Effector memory CD4-positive, alpha-beta T cell (primary cell): ENCODE results near the gene RNASEH1.
"Not testable (repeated sequence)": the region's sequence is repeated elsewhere in the genome, so short reads cannot be mapped to it uniquely, and the experiment has no call there.

Experiments
- DNase-seq, 3 donors: peaks; one replicate each; pipeline ENCODE4 v3.0.0-alpha.2; 2020
- H3K27ac ChIP-seq: 2 replicates; pipeline ENCODE4 v1.7.0; 2013; ENCODE audit warnings: mild to moderate bottlenecking, low read length, moderate library complexity; ENCODE audit not compliant: insufficient read depth, poor library complexity, severe bottlenecking
- H3K27me3 ChIP-seq: replicated peaks from 2 replicates; pipeline ENCODE4 v1.7.0; 2013; ENCODE audit warnings: mild to moderate bottlenecking, low read length; ENCODE audit not compliant: insufficient read depth, control insufficient read depth, poor library complexity, severe bottlenecking
- H3K36me3 ChIP-seq: 2 replicates; pipeline ENCODE4 v1.7.0; 2013; ENCODE audit warnings: mild to moderate bottlenecking, low read length, moderate library complexity; ENCODE audit not compliant: control insufficient read depth, insufficient read depth
- H3K4me1 ChIP-seq: 2 replicates; pipeline ENCODE4 v1.7.0; 2013; ENCODE audit warnings: low read length, mild to moderate bottlenecking; ENCODE audit not compliant: control insufficient read depth, insufficient read depth, poor library complexity, severe bottlenecking
- H3K4me3 ChIP-seq: 2 replicates; pipeline ENCODE4 v1.7.0; 2013; ENCODE audit warnings: low read length, low read depth, mild to moderate bottlenecking; ENCODE audit not compliant: insufficient read depth, poor library complexity, severe bottlenecking
- H3K9me3 ChIP-seq: 2 replicates; pipeline ENCODE4 v1.7.0; 2013; ENCODE audit warnings: mild to moderate bottlenecking, low read length, moderate library complexity; ENCODE audit not compliant: control insufficient read depth

The RNASEH1 gene

DNA sequence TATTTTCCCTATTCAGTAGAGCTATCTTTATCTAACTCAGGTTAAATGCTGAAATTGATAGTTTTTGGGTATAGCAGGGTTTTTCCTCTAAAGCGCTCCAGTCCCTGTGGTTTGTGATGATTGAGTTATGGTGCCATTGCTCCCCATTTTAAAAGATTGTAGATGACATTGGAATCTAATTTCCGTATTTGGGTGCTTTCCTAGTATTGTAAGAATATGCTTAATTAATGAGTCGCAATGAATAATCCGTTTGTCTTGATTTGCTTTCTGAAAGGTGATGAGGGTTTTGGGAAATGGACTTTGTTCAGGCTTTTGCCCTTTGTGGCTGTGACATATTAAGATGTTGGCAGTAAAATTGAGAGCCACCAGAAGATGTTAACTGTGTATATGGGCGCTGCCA is 20.9 kb upstream of the RNASEH1 start:
- H3K36me3 ChIP-seq, result peaks cover 60% of the 10 kb centered on the region
- no peak for DNase-seq
- H3K27ac ChIP-seq, result no peak overlapping the region

DNA sequence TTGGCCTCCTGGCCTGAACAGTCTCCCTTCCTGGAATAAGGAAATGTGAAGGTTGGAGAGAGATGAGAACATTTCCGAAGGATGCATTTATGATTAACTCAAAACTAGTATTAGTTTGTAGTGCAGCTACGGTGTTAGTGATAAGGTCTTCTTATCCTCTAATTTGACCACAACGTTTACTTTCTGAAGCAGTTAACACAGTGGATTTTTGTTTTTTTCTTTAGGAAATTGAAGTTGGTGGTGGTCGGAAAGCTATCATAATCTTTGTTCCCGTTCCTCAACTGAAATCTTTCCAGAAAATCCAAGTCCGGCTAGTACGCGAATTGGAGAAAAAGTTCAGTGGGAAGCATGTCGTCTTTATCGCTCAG is 18.1 kb upstream of the RNASEH1 start:
- not testable (repeated sequence) for H3K27me3 ChIP-seq, H3K4me1 ChIP-seq, H3K9me3 ChIP-seq, DNase-seq
- Histone ChIP-seq H3K36me3 (peaks cover 47% of the 10 kb centered on the region), H3K27ac (peak overlapping the region; percentile 85), H3K4me3 (peak overlapping the region; percentile 74)

More for the DNA sequence above, 20.9 kb upstream of the RNASEH1 start:
- no peak overlapping the region for H3K4me3 ChIP-seq
- no peaks in the 10 kb centered on the region for H3K27me3 ChIP-seq
- H3K9me3 ChIP-seq, result no peaks in the 10 kb centered on the region
- peaks cover 7% of the 10 kb centered on the region for H3K4me1 ChIP-seq

DNA sequence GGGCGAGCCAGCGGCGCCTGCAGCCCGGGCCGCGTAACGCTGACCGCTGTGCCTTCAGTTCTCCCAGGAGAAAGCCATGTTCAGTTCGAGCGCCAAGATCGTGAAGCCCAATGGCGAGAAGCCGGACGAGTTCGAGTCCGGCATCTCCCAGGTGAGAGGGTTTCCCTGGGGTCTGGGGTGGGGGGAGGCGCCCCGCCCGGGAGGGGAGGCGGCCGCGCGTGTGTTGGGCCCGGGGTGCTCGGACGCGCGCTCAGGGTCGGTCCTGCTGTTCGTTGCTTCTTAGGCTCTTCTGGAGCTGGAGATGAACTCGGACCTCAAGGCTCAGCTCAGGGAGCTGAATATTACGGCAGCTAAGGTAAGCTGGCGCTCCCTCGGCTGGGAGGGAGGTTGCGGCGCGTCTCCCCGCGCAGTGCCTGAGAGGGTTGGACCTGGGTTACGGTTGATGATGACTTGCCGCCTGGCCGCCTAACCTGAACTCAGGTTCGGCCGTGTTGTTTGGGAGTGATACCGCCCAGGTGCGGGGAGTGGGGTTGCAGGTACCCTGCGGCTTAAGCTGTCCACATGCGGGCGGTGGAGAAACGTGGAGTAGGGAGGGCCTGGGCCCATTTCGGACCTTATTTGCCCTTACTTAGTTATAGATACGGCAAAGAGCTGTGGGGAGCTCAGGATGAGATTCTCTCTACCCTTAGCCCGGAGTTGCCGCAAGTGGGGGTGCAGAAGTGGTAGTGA is 17.6 kb upstream of the RNASEH1 start:
- Histone ChIP-seq H3K4me1 (peaks cover 7% of the 10 kb centered on the region), H3K36me3 (peaks cover 42% of the 10 kb centered on the region), H3K27ac (peak overlapping the region; percentile 85), H3K4me3 (peak overlapping the region; percentile 74), H3K27me3 (no peaks in the 10 kb centered on the region), H3K9me3 (no peaks in the 10 kb centered on the region)
- peak; percentile 13 to 21 (median 18) for DNase-seq

DNA sequence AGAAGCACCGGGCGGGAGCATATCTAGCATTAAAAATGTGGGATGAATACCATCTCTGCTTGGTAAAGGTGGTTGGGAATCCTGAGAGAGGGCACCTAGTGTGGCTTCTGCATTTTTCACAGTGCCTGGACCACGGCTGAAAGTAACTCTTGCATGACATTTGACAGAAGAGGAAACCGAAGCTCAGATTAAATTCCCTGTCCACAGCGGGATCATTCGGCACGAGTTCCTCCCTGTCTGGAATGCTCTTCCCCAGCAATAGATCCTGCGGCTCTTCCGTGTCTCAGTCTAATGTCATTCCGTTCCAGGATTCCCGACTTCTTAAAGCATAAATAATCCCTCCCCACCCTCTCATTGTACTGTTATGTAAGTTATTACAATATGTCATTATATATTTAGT is 16.0 kb upstream of the RNASEH1 start:
- Histone ChIP-seq H3K27ac (no peak overlapping the region), H3K36me3 (peaks cover 26% of the 10 kb centered on the region), H3K9me3 (no peaks in the 10 kb centered on the region), H3K4me3 (no peak overlapping the region), H3K27me3 (no peaks in the 10 kb centered on the region), H3K4me1 (peaks cover 7% of the 10 kb centered on the region)
- DNase-seq, result no peak

DNA sequence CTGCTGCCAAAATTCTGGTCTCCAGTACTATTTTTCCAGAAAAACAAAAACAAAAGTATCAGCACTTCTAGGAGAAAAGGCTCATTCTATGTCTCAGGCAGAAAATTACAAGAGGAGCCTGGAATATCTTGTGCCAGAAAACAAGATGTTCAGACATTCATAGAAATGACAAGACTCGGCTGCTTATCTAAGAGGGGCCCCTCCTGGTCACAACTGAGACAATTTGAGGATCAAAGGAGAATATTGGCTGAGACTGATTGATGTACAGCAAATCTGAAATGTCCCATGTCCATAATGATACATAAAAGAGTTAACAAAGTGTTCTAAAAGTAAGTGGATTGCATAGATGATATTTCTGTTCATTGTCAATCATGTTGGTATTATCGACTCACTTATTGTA is 14.5 kb upstream of the RNASEH1 start:
- Histone ChIP-seq H3K27ac (no peak overlapping the region), H3K27me3 (no peaks in the 10 kb centered on the region), H3K4me1 (peaks cover 7% of the 10 kb centered on the region), H3K36me3 (peaks cover 11% of the 10 kb centered on the region), H3K4me3 (no peak overlapping the region), H3K9me3 (no peaks in the 10 kb centered on the region)
- DNase-seq, result no peak

DNA sequence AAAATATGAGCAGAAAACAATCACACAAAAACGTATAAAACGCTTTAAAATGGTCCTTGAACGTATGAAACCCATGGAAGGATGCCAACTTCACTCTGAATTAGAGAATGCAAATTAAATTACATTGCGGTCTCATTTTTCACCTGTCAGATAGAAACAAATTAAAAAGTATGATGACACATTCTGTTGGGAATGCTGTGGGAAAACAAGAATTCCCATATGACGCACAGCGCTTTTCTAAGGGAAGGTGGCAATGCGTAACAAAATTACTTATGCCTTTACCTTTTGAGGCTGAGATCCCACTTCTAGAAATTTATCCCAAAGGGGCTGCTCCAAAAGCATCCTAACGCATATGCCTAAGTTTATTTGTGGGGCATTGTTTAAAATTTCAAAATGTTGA is 13.2 kb upstream of the RNASEH1 start:
- H3K36me3 ChIP-seq, result no peaks in the 10 kb centered on the region
- H3K9me3 ChIP-seq, result no peaks in the 10 kb centered on the region
- no peaks in the 10 kb centered on the region for H3K27me3 ChIP-seq
- H3K4me3 ChIP-seq, result no peak overlapping the region
- H3K4me1 ChIP-seq, result peaks cover under 1% of the 10 kb centered on the region
- no peak for DNase-seq
- H3K27ac ChIP-seq, result no peak overlapping the region

DNA sequence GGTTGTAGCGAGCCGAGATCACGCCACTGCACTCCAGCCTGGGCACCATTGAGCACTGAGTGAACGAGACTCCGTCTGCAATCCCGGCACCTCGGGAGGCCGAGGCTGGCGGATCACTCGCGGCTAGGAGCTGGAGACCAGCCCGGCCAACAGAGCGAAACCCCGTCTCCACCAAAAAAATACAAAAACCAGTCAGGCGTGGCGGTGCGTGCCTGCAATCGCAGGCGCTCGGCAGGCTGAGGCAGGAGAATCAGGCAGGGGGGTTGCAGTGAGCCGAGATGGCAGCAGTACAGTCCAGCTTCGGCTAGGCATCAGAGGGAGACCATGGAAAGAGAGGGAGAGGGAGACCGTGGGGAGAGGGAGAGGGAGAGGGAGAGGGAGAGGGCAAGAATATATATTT is 11.5 kb upstream of the RNASEH1 start:
- H3K36me3 ChIP-seq, H3K4me3 ChIP-seq, H3K4me1 ChIP-seq, DNase-seq, H3K27ac ChIP-seq, H3K27me3 ChIP-seq, H3K9me3 ChIP-seq: not testable (repeated sequence)

DNA sequence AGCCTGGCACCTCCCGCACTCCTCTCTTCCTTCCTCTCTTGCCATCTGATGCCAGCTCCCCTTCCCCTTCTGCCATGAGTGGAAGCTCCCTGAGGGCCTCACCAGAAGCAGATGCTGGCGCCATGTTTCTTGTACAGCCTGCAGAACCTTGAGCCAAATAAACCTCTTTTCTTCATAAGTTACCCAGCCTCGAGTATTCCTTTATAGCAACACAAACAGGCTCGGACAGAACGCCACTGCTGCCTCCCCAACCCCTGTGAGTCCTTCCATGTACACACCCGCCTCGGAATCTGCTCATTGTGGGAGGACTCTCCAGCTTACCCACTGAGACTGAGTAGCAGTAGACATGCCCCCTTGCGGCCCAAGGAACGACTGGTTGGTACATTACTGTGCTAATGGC is 8.7 kb upstream of the RNASEH1 start:
- Histone ChIP-seq H3K4me1 (no peaks in the 10 kb centered on the region), H3K27ac (no peak overlapping the region), H3K9me3 (no peaks in the 10 kb centered on the region), H3K4me3 (no peak overlapping the region), H3K27me3 (no peaks in the 10 kb centered on the region), H3K36me3 (no peaks in the 10 kb centered on the region)
- DNase-seq, result no peak

DNA sequence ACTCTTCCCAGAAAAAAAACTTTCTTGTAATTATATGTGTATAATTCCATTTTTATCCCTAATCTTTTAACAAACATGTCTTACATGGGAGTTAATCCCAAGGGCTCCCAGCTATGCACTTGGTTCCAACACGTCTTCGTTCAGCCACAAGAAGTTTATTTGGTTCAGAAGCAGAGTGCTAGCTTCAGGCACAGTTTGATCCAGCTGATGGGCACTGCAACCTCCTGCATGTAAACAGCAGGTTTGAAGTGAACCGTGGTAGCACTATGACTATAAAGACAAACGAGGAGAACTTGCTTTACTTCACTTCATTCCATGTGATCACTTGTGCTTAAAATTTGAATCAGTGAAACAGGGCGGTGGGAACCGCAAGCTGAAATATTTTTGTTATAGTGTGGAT is 7.0 kb upstream of the RNASEH1 start:
- H3K36me3 ChIP-seq, result no peaks in the 10 kb centered on the region
- H3K4me3 ChIP-seq, result no peak overlapping the region
- no peak for DNase-seq
- H3K27me3 ChIP-seq, result no peaks in the 10 kb centered on the region
- no peaks in the 10 kb centered on the region for H3K9me3 ChIP-seq
- no peaks in the 10 kb centered on the region for H3K4me1 ChIP-seq
- H3K27ac ChIP-seq, result no peak overlapping the region

DNA sequence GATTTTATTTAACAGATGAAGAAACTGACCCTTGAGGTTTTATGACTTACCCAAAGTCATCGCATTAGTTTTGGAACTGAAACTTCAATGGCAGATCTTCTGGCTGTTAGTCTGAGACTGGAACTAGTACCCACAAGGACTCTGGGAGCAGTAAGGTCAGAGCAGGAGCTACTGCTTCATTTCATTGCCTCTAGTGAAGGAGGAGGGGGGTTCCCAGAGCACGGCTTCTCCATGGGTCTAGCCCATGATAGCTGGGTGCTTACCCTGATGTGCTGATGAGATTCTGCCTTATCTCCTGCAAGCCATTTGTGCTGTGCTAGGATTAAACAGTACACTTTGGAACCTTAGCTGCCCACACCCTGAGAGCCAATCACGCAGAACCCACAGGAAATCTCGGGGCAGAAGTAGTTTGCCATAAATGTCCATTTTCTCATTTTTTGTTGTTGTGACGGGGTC is 5.4 kb upstream of the RNASEH1 start:
- DNase-seq, result no peak
- no peaks in the 10 kb centered on the region for H3K4me1 ChIP-seq
- no peaks in the 10 kb centered on the region for H3K9me3 ChIP-seq

More for the DNA sequence above, 5.4 kb upstream of the RNASEH1 start:
- no peaks in the 10 kb centered on the region for H3K27me3 ChIP-seq
- H3K4me3 ChIP-seq, result no peak overlapping the region
- no peak overlapping the region for H3K27ac ChIP-seq
- no peaks in the 10 kb centered on the region for H3K36me3 ChIP-seq
